Adrenal gland (tissue), 5 donors: Measurements from ENCODE around the gene TMEM63B.

ENCODE experiments used
- POLR2A ChIP-seq, 2 donors: fragments of 450-650 bp; IDR thresholded peaks; one replicate each; pipeline ENCODE4 v1.6.1; 2017; ENCODE audit warnings: antibody characterized with exemption in 2 of 2, mild to moderate bottlenecking in 2 of 2, moderate library complexity in 1 of 2
- TF ChIP-seq, protein P1 (sequence below), 6 experiments: fragments of 450-650 bp in 4 of 6; fragments of 200-600 bp in 2 of 6; sonication (generic) in 1 of 6; IDR thresholded peaks; 1 replicate in 5 of 6; 2 replicates in 1 of 6; pipeline versions ENCODE4 v1.5.1 to v1.8.0; 2016 to 2021; ENCODE audit warnings: antibody characterized with exemption in 6 of 6, mild to moderate bottlenecking in 2 of 6, moderate library complexity in 1 of 6
- donor health status: DM: no; HTN: no; CAD: no.

DNA sequence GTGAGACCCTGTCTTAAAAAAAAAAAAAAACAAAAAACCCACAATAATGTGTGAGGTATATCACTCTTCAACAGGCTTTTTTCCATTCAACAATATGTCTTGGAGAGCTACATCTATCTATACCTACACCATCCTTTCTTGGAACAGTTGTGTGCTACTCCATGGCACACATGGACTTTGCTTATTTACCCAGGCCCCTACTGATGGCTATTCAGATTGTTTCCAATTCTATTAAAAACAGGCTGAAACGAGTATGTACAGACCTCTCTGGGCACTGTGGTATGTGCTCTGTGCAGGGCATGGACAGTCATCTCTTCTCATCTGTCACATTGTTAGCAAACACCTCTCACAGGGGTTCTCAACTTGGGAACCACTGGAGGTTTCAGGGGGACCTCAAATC, 28.2 kb upstream of the TMEM63B start:
- TF ChIP-seq, protein P1, sequence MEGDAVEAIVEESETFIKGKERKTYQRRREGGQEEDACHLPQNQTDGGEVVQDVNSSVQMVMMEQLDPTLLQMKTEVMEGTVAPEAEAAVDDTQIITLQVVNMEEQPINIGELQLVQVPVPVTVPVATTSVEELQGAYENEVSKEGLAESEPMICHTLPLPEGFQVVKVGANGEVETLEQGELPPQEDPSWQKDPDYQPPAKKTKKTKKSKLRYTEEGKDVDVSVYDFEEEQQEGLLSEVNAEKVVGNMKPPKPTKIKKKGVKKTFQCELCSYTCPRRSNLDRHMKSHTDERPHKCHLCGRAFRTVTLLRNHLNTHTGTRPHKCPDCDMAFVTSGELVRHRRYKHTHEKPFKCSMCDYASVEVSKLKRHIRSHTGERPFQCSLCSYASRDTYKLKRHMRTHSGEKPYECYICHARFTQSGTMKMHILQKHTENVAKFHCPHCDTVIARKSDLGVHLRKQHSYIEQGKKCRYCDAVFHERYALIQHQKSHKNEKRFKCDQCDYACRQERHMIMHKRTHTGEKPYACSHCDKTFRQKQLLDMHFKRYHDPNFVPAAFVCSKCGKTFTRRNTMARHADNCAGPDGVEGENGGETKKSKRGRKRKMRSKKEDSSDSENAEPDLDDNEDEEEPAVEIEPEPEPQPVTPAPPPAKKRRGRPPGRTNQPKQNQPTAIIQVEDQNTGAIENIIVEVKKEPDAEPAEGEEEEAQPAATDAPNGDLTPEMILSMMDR (IDR thresholded peaks at IDR 0.05), result no peak
- TF ChIP-seq POLR2A (IDR thresholded peaks at IDR 0.05), result no peak
